GM18909 (cell line): Measurements from ENCODE around the gene ARMC7.
A peak's percentile ranks its signal among the peaks of the same experiment; 100 is the strongest.
"Not testable (repeated sequence)": the region's sequence is repeated elsewhere in the genome, so short reads cannot be mapped to it uniquely, and the experiment has no call there.

Experiments used
- ATAC-seq: cut with Tn5 transposase; IDR thresholded peaks from one replicate; pipeline ENCODE4 v1.9.1; 2021; ENCODE audit warnings: mild to moderate bottlenecking; ENCODE audit not compliant: unreplicated experiment, poor library complexity

ARMC7 gene

GRCh38 chr17:75125984-75126383, 16.2 kb downstream of the ARMC7 start:
- no peak for ATAC-seq

- no peak for ATAC-seq
Measured at GRCh38 chr17:75126954-75127353, 17.2 kb downstream of the ARMC7 start.

- ATAC-seq: not testable (repeated sequence)
Measured at GRCh38 chr17:75127936-75128335, 18.2 kb downstream of the ARMC7 start.

- ATAC-seq: no peak
Measured at GRCh38 chr17:75128694-75129505, 19.1 kb downstream of the ARMC7 start.

GRCh38 chr17:75129576-75129975, 19.8 kb downstream of the ARMC7 start:
- ATAC-seq: no peak

GRCh38 chr17:75130059-75130631, 20.4 kb downstream of the ARMC7 start:
- ATAC-seq: no peak

GRCh38 chr17:75130632-75131277, 21.0 kb downstream of the ARMC7 start:
- ATAC-seq: peak; percentile 28

- ATAC-seq: peak; percentile 76
Measured at GRCh38 chr17:75131278-75132017, 21.7 kb downstream of the ARMC7 start, which contains the start of gene NT5C. Gene NT5C (minus strand): TSS chr17:75131742. CDS start chr17:75131707, 35 bp downstream.

GRCh38 chr17:75132018-75133000, 22.5 kb downstream of the ARMC7 start:
- ATAC-seq: not testable (repeated sequence)

GRCh38 chr17:75133001-75133400, 23.2 kb downstream of the ARMC7 start:
- ATAC-seq: no peak

GRCh38 chr17:75133607-75134347, 24.0 kb downstream of the ARMC7 start:
- not testable (repeated sequence) for ATAC-seq

GRCh38 chr17:75135452-75135851, 25.7 kb downstream of the ARMC7 start:
- ATAC-seq: no peak

GRCh38 chr17:75135946-75136345, 26.2 kb downstream of the ARMC7 start:
- ATAC-seq: no peak

- ATAC-seq: not testable (repeated sequence)
Measured at GRCh38 chr17:75137762-75138161, 28.0 kb downstream of the ARMC7 start.

- no peak for ATAC-seq
Measured at GRCh38 chr17:75138519-75138918, 28.8 kb downstream of the ARMC7 start.

- no peak for ATAC-seq
Measured at GRCh38 chr17:75142236-75142971, 32.6 kb downstream of the ARMC7 start.

- no peak for ATAC-seq
Measured at GRCh38 chr17:75144816-75145512, 35.2 kb downstream of the ARMC7 start.
